Osteoblast (primary cell): Measurements from ENCODE around the gene RPL10. TPM values are rescaled to one million over a fixed set of nuclear protein-coding genes. Genes with fewer than 3 reads are reported as not detected.
A peak's percentile ranks its signal among the peaks of the same experiment; 100 is the strongest.

Source experiments
- DNase-seq: peaks from one replicate; pipeline ENCODE4 v3.0.0; 2011; ENCODE audit warnings: low spot score, mixed read lengths; ENCODE audit not compliant: insufficient read length; ENCODE audit errors: missing footprints
- H2AFZ ChIP-seq: 2 replicates; pipeline ENCODE4 v1.6.0; 2011; ENCODE audit warnings: mild to moderate bottlenecking, low read length
- H3K27ac ChIP-seq: 2 replicates; pipeline ENCODE4 v1.5.1; 2011; ENCODE audit warnings: mild to moderate bottlenecking, low read depth, low read length, moderate library complexity
- H3K27me3 ChIP-seq: 2 replicates; pipeline ENCODE4 v1.6.0; 2012; ENCODE audit warnings: mild to moderate bottlenecking, control low read depth, inconsistent platforms, low read length, moderate library complexity; ENCODE audit not compliant: insufficient read depth
- H3K36me3 ChIP-seq: 2 replicates; pipeline ENCODE4 v1.5.1; 2011; ENCODE audit warnings: mild to moderate bottlenecking, low read length, control low read depth, moderate library complexity; ENCODE audit not compliant: insufficient read depth
- H3K4me1 ChIP-seq: 2 replicates; pipeline ENCODE4 v1.5.1; 2011; ENCODE audit warnings: mild to moderate bottlenecking, low read length, control low read depth, moderate library complexity; ENCODE audit not compliant: insufficient read depth
- H3K4me2 ChIP-seq: 2 replicates; pipeline ENCODE4 v1.6.0; 2011; ENCODE audit warnings: mild to moderate bottlenecking, low read length; ENCODE audit not compliant: insufficient read depth
- H3K4me3 ChIP-seq: fragments of 200-600 bp; sonication (generic); 3 replicates; pipeline ENCODE4 v1.5.1; 2012; ENCODE audit warnings: mild to moderate bottlenecking, low read length, inconsistent platforms; ENCODE audit not compliant: insufficient read depth
- H3K79me2 ChIP-seq: 2 replicates; pipeline ENCODE4 v1.6.0; 2012; ENCODE audit warnings: mild to moderate bottlenecking, low read length, control low read depth, inconsistent platforms; ENCODE audit not compliant: insufficient read depth
- H3K9me3 ChIP-seq: 2 replicates; pipeline ENCODE4 v1.5.1; 2011; ENCODE audit warnings: low read depth, low read length, control low read depth
- H4K20me1 ChIP-seq: 2 replicates; pipeline ENCODE4 v1.6.0; 2012; ENCODE audit warnings: mild to moderate bottlenecking, low read length, control low read depth; ENCODE audit not compliant: insufficient read depth
- CTCF ChIP-seq: IDR thresholded peaks from 2 replicates; pipeline ENCODE4 v1.5.1; 2011; ENCODE audit warnings: mild to moderate bottlenecking, low read depth, low read length, moderate library complexity; ENCODE audit errors: extremely low read depth
- total RNA-seq: library from RNA; depleted of rRNA; stranded (reverse); fragments of >200 nt; gene quantifications from 2 replicates; pipeline ENCODE4 v1.2.3, GENCODE V29; 2012

Gene RPL10
- total RNA-seq, 1 donor, result 2,517 TPM

- Histone ChIP-seq H3K27ac (peak within 1 kb of the TSS; percentile 78), H3K4me2 (peak within 1 kb of the TSS; percentile 87), H2AFZ (peak within 1 kb of the TSS; percentile 65), H3K36me3 (no peaks in the 10 kb centered on the region), H3K79me2 (peaks cover 20% of the 10 kb centered on the region), H3K27me3 (no peaks in the 10 kb centered on the region), H4K20me1 (peaks cover 6% of the 10 kb centered on the region), H3K9me3 (no peaks in the 10 kb centered on the region), H3K4me1 (peaks cover 13% of the 10 kb centered on the region), H3K4me3 (peak within 1 kb of the TSS; percentile 76)
- TF ChIP-seq CTCF, result no peak
- peak; percentile 98 for DNase-seq
These were observed 11.2 kb downstream of the RPL10 start, which contains the start of gene DNASE1L1 for GRCh38 chrX:154409222-154409871. Gene DNASE1L1 (minus strand): TSS chrX:154409254. CDS start chrX:154405568, 3,686 bp downstream.

GRCh38 chrX:154411981-154412340 lies 13.8 kb downstream of the RPL10 start:
- Histone ChIP-seq H3K79me2 (peaks cover 20% of the 10 kb centered on the region), H3K36me3 (no peaks in the 10 kb centered on the region), H3K9me3 (no peaks in the 10 kb centered on the region), H3K4me3 (peak overlapping the region; percentile 76), H3K27me3 (no peaks in the 10 kb centered on the region), H3K4me1 (peaks cover 13% of the 10 kb centered on the region), H4K20me1 (peaks cover 6% of the 10 kb centered on the region), H3K4me2 (peak overlapping the region; percentile 80), H2AFZ (peak overlapping the region; percentile 65), H3K27ac (peak overlapping the region; percentile 37)
- DNase-seq, result peak; percentile 90
- TF ChIP-seq CTCF, result no peak

- Histone ChIP-seq H4K20me1 (peaks cover 6% of the 10 kb centered on the region), H2AFZ (no peak overlapping the region), H3K4me3 (peak overlapping the region; percentile 76), H3K36me3 (no peaks in the 10 kb centered on the region), H3K27ac (peak overlapping the region; percentile 37), H3K79me2 (peaks cover 20% of the 10 kb centered on the region), H3K4me2 (peak overlapping the region; percentile 80), H3K27me3 (no peaks in the 10 kb centered on the region), H3K4me1 (peaks cover 13% of the 10 kb centered on the region), H3K9me3 (no peaks in the 10 kb centered on the region)
- TF ChIP-seq CTCF, result no peak
- no peak for DNase-seq
These were observed 14.3 kb downstream of the RPL10 start for GRCh38 chrX:154412468-154412867.

GRCh38 chrX:154413142-154413541 lies 15.0 kb downstream of the RPL10 start:
- Histone ChIP-seq H3K36me3 (no peaks in the 10 kb centered on the region), H3K4me1 (peaks cover 11% of the 10 kb centered on the region), H3K79me2 (peaks cover 18% of the 10 kb centered on the region), H4K20me1 (peaks cover 6% of the 10 kb centered on the region), H3K27me3 (no peaks in the 10 kb centered on the region), H3K4me2 (no peak overlapping the region), H3K27ac (no peak overlapping the region), H3K9me3 (no peaks in the 10 kb centered on the region), H2AFZ (no peak overlapping the region), H3K4me3 (no peak overlapping the region)
- no peak for DNase-seq
- no peak for TF ChIP-seq CTCF
